Measurements from ENCODE around the gene MYO7A. TPM values are rescaled to one million over a fixed set of nuclear protein-coding genes. Genes with fewer than 3 reads are reported as not detected.

Gene MYO7A
- total and polyA plus RNA-seq, 12 donors, result 0.91 to 6.8 (median 2.8) TPM

- Histone ChIP-seq H3K27me3 (no peaks in the 10 kb centered on the region), H3K9me3 (no peaks in the 10 kb centered on the region), H3K4me1 (peaks cover 0 to 11% (median 4%) of the 10 kb centered on the region in 9 donors), H3K27ac (no peak overlapping the region), H3K36me3 (peaks cover 0 to 21% (median 0%) of the 10 kb centered on the region in 9 donors), H3K4me3 (no peak overlapping the region)
- DNase-seq (no peak), ATAC-seq (no peak)
- no peak for TF ChIP-seq CTCF (IDR thresholded peaks at IDR 0.05)
- intact Hi-C loops (cut with DNase I), result loop anchor here in 1 of 10 donors (5.0 kb wide), 1 partner anchor 354 kb away; no protein-coding TSS in a partner anchor
Measured at GRCh38 chr11:77193167-77193566, 65.1 kb downstream of the MYO7A start.

GRCh38 chr11:77193911-77194830 is 66.1 kb downstream of the MYO7A start:
- Histone ChIP-seq H3K4me3 (no peak overlapping the region), H3K27ac (no peak overlapping the region), H3K36me3 (peaks cover 0 to 21% (median 0%) of the 10 kb centered on the region in 9 donors), H3K9me3 (no peaks in the 10 kb centered on the region), H3K27me3 (no peaks in the 10 kb centered on the region), H3K4me1 (peaks cover 0 to 11% (median 4%) of the 10 kb centered on the region in 9 donors)
- intact Hi-C loops (cut with DNase I), result loop anchor here in 5 of 10 donors (2.0 to 5.0 kb wide), 3 partner anchors 353 to 355 kb away; no protein-coding TSS in a partner anchor
- TF ChIP-seq CTCF (IDR thresholded peaks at IDR 0.05), result no peak
- no peak for ATAC-seq
- 92 to 94% methylated on average over 15 of the region's 15 CpGs for WGBS, 2 donors
- DNase-seq, result no peak

GRCh38 chr11:77195071-77195755 is 67.2 kb downstream of the MYO7A start:
- intact Hi-C loops (cut with DNase I), result loop anchor here in 9 of 10 donors (2.0 to 5.0 kb wide), 3 partner anchors 352 to 354 kb away; no protein-coding TSS in a partner anchor

More at GRCh38 chr11:77195071-77195755, 67.2 kb downstream of the MYO7A start:
- no peaks in the 10 kb centered on the region for H3K9me3 ChIP-seq
- H3K27ac ChIP-seq, result no peak overlapping the region
- peaks cover 0 to 11% (median 4%) of the 10 kb centered on the region in 9 donors for H3K4me1 ChIP-seq
- ATAC-seq, result peak in 6 of 8 donors; percentile 20 to 54 (median 32)
- no peaks in the 10 kb centered on the region for H3K27me3 ChIP-seq
- H3K36me3 ChIP-seq, result peaks cover 0 to 14% (median 0%) of the 10 kb centered on the region in 9 donors
- 77 to 84% methylated on average over 15 to 16 of the region's 16 CpGs for WGBS, 2 donors
- H3K4me3 ChIP-seq, result no peak overlapping the region
- no peak for DNase-seq
- TF ChIP-seq CTCF (IDR thresholded peaks at IDR 0.05), result no peak
